HUES48 (cell line): ENCODE data around the gene R3HDM4.
A peak's percentile ranks its signal among the peaks of the same experiment; 100 is the strongest.

Experiments used
- H3K27ac ChIP-seq: one replicate; pipeline ENCODE4 v1.7.0; 2013; ENCODE audit warnings: low read depth, low read length, inconsistent platforms
- H3K27me3 ChIP-seq: 2 replicates; pipeline ENCODE4 v1.6.1; 2013; ENCODE audit warnings: mild to moderate bottlenecking, low read length; ENCODE audit not compliant: control insufficient read depth, insufficient read depth
- H3K36me3 ChIP-seq: 2 replicates; pipeline ENCODE4 v1.6.1; 2013; ENCODE audit warnings: low read length; ENCODE audit not compliant: control insufficient read depth, insufficient read depth
- H3K4me1 ChIP-seq: 2 replicates; pipeline ENCODE4 v1.6.1; 2013; ENCODE audit warnings: mild to moderate bottlenecking, low read length; ENCODE audit not compliant: control insufficient read depth, insufficient read depth
- H3K4me3 ChIP-seq: 2 replicates; pipeline ENCODE4 v1.5.1; 2013; ENCODE audit warnings: mild to moderate bottlenecking, low read depth, low read length
- H3K9ac ChIP-seq: 2 replicates; pipeline ENCODE4 v1.6.1; 2013; ENCODE audit warnings: mild to moderate bottlenecking, low read depth, low read length, moderate library complexity
- H3K9me3 ChIP-seq: 2 replicates; pipeline ENCODE4 v1.6.1; 2013; ENCODE audit warnings: low read length; ENCODE audit not compliant: control insufficient read depth, insufficient read depth

Gene R3HDM4

GRCh38 chr19:936175-936546, 23.1 kb upstream of the R3HDM4 start:
- Histone ChIP-seq H3K9ac (no peak overlapping the region), H3K9me3 (no peaks in the 10 kb centered on the region), H3K4me1 (peaks cover 8% of the 10 kb centered on the region; the same call in 1 of the 2 replicates), H3K4me3 (no peak overlapping the region), H3K27me3 (no peaks in the 10 kb centered on the region), H3K36me3 (peaks cover 29% of the 10 kb centered on the region), H3K27ac (no peak overlapping the region)

- Histone ChIP-seq H3K4me3 (no peak overlapping the region), H3K36me3 (peaks cover 36% of the 10 kb centered on the region), H3K4me1 (peaks cover 8% of the 10 kb centered on the region; the same call in 1 of the 2 replicates), H3K27me3 (no peaks in the 10 kb centered on the region), H3K27ac (no peak overlapping the region), H3K9ac (no peak overlapping the region), H3K9me3 (no peaks in the 10 kb centered on the region)
These were observed 22.0 kb upstream of the R3HDM4 start for GRCh38 chr19:934865-935479.

- no peaks in the 10 kb centered on the region for H3K9me3 ChIP-seq
- H3K4me1 ChIP-seq, result peaks cover 8% of the 10 kb centered on the region; the same call in 1 of the 2 replicates
- H3K4me3 ChIP-seq, result no peak overlapping the region
- H3K27ac ChIP-seq, result no peak overlapping the region
- H3K27me3 ChIP-seq, result no peaks in the 10 kb centered on the region
- peaks cover 33% of the 10 kb centered on the region for H3K36me3 ChIP-seq
- H3K9ac ChIP-seq, result no peak overlapping the region
These were observed 21.3 kb upstream of the R3HDM4 start for GRCh38 chr19:934197-934840.

GRCh38 chr19:933553-933882, 20.5 kb upstream of the R3HDM4 start:
- Histone ChIP-seq H3K27me3 (no peaks in the 10 kb centered on the region), H3K9ac (no peak overlapping the region), H3K36me3 (peaks cover 36% of the 10 kb centered on the region), H3K9me3 (no peaks in the 10 kb centered on the region), H3K4me1 (peaks cover 8% of the 10 kb centered on the region; the same call in 1 of the 2 replicates), H3K4me3 (no peak overlapping the region), H3K27ac (peak overlapping the region; percentile 67)

GRCh38 chr19:932648-933552, 19.9 kb upstream of the R3HDM4 start:
- Histone ChIP-seq H3K36me3 (peaks cover 36% of the 10 kb centered on the region), H3K4me1 (peaks cover 8% of the 10 kb centered on the region; the same call in 1 of the 2 replicates), H3K4me3 (no peak overlapping the region), H3K27me3 (no peaks in the 10 kb centered on the region), H3K27ac (peak overlapping the region; percentile 67), H3K9me3 (no peaks in the 10 kb centered on the region), H3K9ac (no peak overlapping the region)

GRCh38 chr19:931860-932647, 19.0 kb upstream of the R3HDM4 start:
- Histone ChIP-seq H3K4me3 (no peak overlapping the region), H3K9me3 (no peaks in the 10 kb centered on the region), H3K27me3 (no peaks in the 10 kb centered on the region), H3K4me1 (peaks cover 8% of the 10 kb centered on the region; the same call in 1 of the 2 replicates), H3K36me3 (peaks cover 31% of the 10 kb centered on the region), H3K9ac (no peak overlapping the region), H3K27ac (no peak overlapping the region)

DNA sequence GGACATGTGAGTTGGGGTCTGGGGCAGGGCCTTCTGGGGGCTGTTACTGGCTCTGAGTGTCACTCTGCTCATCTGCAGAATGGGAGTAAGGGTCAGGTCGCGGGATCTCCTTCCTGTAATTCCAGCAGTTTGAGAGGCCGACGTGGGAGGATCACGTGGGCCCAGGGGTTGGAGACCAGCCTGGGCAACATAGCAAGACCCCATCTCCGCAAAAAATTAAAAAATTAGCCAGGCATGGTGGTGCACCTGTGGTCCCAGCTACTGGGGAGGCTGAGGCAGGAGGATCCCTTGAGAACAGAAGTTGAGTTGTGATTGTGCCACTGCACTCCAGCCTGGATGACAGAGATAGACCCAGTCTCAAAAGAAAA, 16.9 kb upstream of the R3HDM4 start:
- Histone ChIP-seq H3K27me3 (no peaks in the 10 kb centered on the region), H3K9me3 (no peaks in the 10 kb centered on the region), H3K4me3 (no peak overlapping the region), H3K9ac (no peak overlapping the region), H3K36me3 (peaks cover 30% of the 10 kb centered on the region), H3K27ac (no peak overlapping the region), H3K4me1 (peaks cover 8% of the 10 kb centered on the region; the same call in 1 of the 2 replicates)

- H3K9ac ChIP-seq, result no peak overlapping the region
- no peak overlapping the region for H3K4me3 ChIP-seq
- H3K9me3 ChIP-seq, result no peaks in the 10 kb centered on the region
- H3K27ac ChIP-seq, result no peak overlapping the region
- H3K36me3 ChIP-seq, result peaks cover 30% of the 10 kb centered on the region
- no peaks in the 10 kb centered on the region for H3K27me3 ChIP-seq
- H3K4me1 ChIP-seq, result peaks cover 8% of the 10 kb centered on the region; the same call in 1 of the 2 replicates
These were observed 16.3 kb upstream of the R3HDM4 start for GRCh38 chr19:929203-929890.

- H3K36me3 ChIP-seq, result peaks cover 30% of the 10 kb centered on the region
- no peak overlapping the region for H3K27ac ChIP-seq
- H3K9me3 ChIP-seq, result no peaks in the 10 kb centered on the region
- H3K4me3 ChIP-seq, result no peak overlapping the region
- no peak overlapping the region for H3K9ac ChIP-seq
- H3K4me1 ChIP-seq, result peaks cover 8% of the 10 kb centered on the region; the same call in 1 of the 2 replicates
- no peaks in the 10 kb centered on the region for H3K27me3 ChIP-seq
These were observed 15.6 kb upstream of the R3HDM4 start for GRCh38 chr19:928471-929202.
